HG03045 (cell line): ENCODE data around the gene IGF2.

Experiments used
- ATAC-seq: cut with Tn5 transposase; IDR thresholded peaks from one replicate; pipeline ENCODE4 v1.9.1; 2021; ENCODE audit warnings: mild to moderate bottlenecking, moderate library complexity; ENCODE audit not compliant: unreplicated experiment

IGF2 gene

DNA sequence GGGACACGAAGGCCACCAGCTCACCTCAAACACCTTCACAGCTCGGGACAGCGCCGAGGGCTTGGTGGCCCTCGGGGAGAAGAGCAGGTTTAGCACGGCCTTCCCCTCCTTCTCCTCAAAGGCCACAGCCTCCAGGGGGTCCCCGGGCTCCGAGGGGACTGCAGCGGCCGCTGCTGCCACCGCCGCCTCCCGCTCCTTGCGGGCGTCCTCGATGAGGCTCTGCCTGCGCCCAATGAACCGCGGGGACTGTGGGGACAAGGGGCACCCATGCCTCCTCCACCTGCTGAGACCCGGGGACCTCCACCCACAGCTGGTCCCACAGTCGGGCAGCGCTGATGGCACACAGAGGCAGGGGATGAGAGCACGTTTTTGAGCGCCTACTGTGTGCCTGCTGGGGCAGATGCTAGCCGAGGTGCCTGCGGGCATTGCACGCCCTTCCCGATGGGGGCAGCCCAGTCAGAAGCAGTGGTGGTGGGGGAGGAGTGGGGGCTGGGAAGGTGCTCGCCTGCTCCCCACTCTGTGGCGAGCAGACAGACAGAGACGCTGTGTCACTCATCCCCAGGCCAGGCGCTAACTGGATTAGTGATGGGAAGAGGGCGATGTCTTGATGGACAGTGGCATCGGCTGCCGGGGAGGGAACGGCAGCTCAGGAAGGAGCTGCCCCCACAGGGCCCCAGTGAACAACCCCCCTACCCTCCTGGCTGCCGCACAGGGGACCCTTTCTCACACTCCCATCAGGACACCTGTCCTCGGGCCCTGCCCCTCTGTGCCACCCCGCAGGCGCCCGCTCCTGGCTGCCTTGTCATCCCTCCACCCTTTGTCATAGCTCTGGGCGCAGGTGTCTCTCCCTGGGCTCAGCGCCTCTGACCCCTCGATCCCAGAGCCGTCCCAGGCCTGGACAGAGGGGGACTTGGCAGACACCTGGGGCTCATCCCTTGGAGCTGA is 30.7 kb upstream of the IGF2 start:
- no peak for ATAC-seq

DNA sequence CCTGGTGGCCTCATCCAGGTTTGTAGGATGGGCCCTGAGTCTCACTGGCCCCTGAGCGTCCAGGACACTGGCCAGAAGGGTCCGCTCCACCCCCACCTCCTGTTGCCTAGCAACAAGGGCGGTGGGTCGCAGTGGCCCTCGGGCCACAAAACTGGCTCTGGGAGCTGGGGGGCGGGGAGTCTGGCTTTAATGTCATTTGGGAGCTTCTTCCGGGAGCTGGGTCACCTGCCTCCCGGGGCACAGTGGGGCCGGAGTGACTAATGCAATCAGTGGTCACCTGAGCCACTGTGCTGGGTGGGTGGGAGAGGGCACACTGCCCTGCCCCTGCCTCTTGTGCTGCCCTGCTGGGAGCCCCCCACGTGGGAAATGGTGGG is 29.8 kb upstream of the IGF2 start:
- no peak for ATAC-seq

DNA sequence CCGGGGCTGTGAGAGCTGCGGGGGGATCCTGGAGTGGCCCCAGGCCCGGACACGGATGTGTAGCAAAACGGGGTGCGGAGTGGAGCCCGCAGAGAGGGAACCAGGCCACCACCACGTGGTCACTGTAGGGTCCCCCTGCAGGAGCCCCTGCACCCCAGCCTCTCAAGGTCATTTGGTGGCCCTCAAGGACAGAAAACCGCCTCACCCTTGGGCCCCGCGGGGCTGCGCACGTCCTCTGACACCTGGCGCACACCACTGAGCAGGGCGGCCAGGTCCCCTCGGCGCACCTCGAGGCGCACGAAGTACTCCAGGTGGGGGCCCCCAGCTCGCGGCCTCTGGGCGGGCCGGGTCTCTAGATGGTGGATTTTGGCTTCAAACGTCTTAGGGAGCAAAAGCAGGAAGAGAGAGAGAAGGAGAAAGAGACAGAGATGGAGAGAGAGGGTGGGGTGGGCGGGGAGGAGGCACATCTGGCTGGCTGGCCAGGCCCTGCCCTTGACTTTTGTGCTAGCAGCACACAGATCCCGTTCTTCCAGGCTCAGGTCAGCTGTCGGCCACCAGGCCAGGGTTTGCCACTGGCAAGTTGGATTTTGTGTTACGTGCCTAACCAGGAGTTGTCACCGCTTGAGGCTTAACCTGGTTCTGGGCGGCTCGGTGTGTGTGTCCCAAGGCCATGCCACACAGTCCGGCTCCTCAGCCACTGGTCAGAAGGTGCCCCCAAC is 29.3 kb upstream of the IGF2 start:
- no peak for ATAC-seq

DNA sequence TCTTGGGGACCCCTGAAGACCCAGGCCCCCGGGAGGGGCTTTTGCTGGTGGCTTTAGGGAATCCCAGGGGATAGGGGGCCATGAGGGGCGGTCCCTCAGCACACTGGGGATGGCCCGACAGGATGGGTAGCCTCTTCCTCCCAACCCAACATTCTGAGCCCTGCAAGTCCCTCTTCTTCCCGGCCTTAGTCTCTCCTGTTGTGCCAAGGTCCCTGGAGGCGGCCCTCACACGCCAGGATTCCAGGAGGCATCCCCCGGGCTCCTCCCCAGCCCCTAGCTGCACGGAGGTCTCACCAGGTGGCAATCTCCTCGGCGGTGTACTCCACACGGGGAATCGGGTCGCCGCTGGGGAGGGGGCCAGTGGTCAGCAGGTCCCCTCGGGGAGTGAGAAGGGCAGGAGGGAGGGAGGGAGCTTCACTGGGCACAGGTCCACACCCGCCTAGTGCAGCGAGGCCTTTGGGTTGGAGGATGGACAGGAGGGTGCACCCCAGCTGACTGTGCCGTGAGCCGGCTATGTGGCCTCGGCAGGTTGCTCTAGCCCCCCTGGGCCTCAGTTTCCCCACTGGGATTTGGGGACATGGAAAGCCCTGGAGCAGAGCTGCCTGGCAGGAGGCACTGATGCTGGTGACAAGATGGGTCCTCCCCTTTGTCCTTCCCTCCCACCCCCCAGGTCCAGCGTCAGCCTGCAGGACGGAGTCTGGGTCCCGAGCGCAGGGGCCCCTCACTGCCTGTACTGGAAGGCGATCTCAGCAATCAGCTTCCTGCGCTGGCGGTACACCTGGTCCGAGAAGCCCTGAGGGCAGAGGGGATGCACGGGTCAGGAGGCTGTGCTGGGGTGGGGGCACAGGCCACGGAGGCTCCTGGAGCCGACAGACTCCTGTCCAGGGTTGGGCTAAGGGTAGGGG is 28.2 kb upstream of the IGF2 start:
- no peak for ATAC-seq

DNA sequence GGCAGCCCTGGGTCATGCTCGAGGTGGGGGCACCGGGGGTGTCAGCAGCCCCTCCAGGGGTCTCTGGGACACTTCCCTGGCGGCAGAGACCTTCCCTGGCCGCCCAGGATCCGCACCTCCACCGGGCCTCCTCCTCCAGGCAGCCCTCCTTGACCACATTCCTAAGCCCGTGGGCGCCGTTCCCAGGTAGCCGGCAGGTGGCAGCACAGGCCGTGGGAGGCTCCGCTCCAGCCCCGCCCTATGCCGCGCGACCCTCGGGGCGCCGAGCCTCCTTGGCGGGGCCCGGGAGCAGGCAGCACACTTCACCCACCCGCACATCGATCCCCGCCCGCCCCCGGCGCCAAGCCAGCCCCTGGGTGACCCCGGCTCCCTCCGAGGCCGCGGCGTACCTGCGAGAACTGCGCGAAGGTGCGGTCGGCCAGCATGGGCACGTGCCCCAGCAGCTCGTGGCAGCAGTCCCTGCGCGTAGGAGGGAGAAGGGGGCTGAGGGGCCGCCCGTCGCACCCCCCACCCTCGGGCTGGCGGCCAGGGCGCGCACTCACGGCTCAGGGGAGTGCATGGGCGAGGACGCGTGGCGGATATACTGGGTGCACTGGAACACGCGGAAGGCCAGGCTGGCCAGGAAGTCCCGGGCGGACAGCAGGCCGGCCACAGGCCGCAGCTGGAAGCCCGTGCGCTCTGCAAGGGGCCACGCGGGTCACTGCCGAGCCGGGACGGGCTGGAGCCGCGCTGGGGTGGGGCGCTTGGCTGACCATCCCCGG is 27.1 kb upstream of the IGF2 start:
- ATAC-seq, result no peak

DNA sequence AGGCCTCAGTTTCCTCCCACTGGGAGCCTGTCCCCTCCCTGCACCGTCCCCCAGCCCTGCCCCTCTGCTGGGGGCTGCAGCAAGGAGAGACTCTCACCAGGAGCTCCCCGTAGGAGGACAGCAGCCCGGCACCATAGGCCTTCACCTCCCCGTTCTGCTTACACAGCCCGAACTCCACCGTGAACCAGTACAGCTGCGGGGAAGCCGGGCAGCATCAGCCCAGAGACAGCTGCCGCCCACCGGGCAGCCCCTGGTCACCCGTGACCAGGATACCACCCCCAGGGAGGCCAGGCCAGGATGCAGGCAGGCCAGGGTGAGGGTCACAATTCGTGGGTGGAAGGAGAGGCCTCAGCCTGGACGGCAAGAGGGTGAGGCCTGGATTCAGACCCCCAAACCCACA is 26.4 kb upstream of the IGF2 start:
- no peak for ATAC-seq

DNA sequence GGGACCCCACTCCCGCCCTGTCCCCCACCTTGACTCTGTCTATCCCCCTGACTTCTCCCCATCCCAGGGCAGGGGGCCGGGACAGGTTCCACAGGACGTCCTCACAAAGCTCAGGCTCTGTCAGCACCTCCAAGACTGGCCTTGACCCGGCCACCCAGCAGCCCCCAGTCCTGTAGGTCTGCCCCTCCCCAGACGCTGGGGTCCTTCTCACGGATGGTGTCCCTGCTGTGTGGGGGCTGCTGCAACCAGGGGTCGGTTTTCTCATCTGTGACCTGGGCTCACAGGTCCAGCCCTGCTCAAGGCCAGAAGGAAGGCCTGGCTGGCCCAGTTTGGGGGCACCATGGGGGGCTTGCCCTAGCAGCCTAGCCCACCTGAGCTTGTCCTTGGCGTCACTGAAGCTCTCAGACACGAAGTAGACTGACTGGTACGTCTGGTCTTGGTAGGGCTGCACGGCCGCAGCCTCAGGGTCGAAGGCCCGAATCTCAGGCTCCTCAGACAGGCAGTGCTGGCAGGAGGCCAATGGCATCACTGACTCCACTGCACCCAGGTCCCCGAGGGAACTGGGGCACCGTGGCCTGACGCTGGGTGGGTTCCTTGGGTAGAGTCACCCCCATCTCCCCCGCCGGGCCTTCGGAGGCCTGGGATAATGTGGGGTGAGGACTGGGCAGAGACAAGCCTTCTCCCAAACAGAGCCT is 25.8 kb upstream of the IGF2 start:
- no peak for ATAC-seq

DNA sequence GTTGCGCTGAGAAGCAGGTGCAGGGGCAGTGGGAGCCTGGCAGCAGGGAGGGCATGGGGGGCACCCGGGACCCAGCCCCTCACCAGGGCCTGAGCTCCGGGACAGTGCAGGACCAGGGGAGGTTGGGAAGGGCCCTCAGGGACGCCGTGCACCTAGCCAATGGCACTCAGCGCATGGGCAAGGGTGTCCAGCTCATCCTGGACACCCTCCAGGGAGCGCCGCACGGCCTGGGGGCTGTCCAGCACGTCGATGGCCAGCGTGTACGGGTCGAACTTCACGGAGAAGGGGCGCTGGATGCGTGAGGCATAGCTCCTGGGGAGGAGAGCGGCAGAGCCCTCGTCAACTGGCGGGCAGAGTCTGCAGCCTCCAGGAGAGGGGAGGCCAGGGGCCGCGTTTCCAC is 24.9 kb upstream of the IGF2 start:
- no peak for ATAC-seq

DNA sequence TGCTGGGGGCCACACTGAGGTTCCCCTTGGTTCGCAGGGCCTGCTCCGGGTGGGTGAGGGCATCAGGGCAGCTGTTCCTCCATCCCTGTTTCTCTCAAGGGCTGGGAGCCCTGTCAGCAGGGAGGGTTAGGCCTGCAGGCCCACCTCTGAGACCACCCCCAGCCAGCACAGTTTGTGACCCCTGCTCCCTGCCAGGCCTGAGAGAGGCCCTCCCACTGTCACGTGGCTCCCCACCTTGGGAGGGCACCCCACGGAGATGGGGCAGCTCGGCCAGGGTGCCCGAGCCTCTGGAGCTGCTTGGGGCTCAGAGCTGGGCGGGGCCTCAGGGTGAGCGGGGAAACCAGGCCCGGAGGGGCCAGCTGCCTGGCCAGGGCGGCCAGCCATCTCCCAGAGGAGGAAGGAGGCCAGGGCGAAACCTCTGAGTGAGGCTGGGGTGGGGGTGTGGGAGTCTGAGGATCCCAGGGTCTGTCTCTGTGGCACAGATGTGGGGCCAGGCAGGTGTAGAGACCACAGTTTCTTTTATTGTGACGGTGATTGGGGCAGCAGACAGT is 24.3 kb upstream of the IGF2 start:
- no peak for ATAC-seq

DNA sequence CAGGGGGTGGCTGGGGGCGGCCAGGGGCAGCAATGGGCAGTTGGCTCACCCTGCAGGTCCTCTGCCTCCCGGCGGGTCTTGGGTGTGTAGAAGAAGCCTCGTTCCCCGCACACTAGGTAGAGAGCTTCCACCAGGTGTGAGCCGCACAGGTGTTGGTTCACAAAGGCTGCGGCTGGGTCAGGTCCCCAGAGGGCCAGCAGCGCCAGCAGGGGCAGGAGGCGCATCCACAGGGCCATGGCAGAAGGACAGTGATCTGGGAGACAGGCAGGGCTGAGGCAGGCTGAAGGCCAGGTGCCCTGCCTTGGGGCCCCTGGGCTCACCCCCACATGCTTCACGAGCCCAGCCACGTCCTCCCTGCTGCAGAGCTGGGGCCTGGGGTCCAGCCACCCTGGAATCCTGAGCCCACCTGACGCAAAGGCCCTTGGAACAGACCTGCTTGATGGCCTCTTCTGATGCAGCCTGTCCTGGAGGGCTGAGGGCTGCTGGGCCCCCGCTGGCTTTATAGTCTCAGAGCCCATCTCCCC is 21.6 kb upstream of the IGF2 start, which contains the start of gene INS:
TSS of gene INS (minus strand) at position 474 of the 524 bp plus-strand sequence. CDS start at position 236, 238 bp downstream.
- ATAC-seq, result no peak

DNA sequence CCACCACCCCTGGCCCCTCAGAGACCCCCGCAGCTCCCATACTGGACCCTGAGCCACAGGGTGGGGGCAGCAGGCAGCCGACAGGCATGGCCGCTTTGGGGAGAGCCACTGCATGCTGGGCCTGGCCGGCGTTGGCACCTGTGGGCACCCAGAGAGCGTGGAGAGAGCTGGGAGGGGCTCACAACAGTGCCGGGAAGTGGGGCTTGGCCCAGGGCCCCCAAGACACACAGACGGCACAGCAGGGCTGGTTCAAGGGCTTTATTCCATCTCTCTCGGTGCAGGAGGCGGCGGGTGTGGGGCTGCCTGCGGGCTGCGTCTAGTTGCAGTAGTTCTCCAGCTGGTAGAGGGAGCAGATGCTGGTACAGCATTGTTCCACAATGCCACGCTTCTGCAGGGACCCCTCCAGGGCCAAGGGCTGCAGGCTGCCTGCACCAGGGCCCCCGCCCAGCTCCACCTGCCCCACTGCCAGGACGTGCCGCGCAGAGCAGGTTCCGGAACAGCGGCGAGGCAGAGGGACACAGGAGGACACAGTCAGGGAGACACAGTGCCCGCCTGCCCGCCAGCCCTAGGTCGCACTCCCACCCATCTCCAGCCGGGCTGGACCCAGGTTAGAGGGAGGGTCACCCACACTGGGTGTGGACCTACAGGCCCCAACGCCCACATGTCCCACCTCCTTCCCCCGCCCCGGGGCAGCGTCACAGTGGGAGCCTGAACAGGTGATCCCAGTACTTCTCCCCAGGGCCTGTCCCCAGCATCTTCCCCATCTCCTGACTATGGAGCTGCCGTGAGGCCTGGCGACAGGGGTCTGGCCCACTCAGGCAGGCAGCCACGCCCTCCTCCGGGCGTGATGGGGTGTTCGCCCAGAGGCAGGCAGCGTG is 20.6 kb upstream of the IGF2 start:
- ATAC-seq, result no peak

DNA sequence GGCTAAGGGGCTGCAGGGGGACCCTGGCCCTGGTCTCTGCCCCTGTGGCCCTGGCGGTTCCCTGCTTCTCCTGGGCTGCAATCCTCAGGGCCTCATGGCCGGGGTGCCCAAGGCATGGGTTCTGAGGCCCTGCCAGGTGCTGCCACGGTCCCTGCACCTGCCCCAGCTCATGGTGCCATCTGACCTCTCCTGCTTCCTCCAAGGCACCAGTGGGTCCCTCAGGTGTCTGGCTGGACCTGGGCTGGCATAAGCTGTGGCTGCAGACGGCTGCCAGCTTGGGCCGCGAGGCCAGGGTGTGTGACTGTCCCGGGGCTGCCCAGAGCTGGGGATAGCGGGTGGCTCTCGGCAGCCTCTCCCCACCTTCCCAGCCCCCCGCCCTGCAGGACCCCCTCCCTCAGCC is 19.8 kb upstream of the IGF2 start:
- no peak for ATAC-seq

DNA sequence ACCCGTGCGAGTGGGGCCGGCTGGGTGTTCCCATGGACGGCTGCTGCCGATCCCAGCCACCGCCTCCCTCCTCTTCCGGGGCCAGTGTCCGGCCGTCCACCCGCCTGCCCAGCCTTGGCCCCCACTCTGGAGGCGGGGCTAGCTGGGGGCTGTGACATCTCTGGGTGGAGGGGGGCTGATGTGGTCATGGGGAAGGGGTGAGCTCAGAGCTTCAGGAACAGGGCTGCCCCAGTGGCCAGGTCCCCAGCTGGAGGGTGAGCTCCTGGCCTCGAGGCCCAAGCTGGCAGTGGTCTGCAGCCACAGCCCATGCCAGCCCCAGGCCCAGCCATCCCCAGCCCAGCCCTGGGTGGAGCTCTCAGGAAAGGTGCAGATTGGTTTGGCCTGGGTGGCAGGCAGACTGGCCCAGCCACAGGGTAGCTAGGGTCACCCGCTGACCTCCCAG is 19.1 kb upstream of the IGF2 start:
- ATAC-seq, result no peak

DNA sequence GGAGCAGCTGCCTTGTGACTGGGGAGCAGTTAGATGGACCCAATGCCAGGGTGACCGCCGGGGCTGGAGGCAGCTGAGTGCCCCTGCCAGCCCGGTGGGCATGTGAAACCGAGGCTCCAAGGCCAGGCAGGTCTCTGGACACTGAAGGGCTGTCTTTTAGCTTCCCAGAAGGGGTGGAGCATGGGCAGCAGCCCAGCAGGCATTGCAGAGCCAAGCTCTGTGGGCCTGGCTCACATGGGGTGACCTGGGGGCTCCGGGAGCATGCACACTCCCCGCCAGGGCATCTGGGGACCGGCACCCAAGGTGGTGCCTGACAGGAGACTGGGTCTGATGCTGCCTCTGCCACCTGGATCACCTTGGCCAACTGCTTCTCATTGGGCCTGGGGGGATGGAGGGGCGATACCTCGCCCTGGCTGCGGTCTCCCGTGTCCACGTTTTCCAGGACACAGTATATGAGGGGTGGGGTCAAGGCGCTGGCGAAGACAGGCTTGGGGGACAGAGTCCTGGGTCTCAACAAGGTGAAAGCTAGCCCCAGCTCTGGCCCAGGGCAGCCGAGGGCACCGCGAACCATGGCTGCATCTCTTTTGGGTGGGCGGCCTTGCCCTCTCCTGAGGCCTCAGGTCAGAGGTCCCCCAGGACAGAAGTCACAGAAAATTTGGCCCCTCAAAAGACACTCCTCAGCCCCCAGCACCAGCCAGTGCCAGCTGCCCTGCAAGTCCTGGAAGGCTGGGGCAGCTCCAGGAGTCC is 18.3 kb upstream of the IGF2 start:
- no peak for ATAC-seq

DNA sequence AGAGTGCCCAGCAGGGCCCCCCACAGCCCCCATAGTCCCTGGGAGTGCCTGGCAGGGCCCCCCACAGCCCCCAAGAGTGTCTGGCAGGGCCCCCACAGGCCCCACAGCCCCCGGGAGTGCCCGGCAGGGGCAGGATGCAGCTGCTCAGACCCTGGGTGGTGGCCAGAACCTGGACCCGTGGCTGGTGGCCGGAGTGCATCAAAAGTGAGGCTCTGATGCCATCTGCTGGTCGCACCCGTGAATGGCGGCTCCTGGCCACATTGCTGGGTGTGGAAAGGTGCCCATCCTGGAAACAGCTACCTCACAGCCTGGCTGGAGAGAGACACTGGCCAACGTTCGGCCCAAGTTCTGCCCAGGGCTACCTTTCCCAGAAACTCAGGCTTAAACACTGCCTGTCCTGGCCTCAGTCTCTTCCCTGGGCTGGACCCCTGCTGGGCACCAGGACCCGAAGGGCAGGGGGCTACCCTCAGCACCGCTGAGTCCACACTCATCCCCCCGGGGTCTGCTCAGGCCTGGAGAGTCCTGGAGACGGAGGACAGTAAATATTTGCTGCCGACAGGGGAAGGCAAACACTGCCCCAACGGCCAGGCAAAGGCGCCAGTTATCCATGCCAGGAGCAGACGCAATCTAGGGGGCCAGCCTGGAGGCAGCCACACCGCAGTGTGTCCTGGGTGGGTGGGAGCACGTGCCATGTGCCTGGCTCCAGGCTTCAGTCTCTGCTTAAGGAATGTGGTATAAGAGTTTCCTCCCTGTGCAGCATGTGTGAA is 17.4 kb upstream of the IGF2 start:
- no peak for ATAC-seq

DNA sequence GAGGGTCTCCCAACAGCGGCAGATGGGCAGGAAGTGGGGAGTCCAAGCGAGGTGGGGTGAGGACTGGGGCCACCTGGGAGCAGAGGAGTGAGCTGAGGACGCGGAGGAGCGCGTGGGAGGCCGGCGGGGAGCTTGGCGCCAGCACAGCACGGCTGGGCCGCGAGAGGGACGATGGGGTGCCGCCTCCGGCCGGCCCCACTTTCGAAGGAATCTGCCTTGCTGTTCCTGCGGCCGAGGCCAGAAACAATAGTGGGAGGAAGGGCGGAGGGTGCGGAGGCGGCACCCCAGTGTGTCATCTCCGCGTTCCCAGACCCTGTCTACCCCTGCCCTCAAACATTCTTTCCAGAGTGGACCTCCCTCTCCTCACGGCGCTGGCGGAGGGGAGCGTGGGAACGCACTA is 16.3 kb upstream of the IGF2 start:
- ATAC-seq, result no peak

DNA sequence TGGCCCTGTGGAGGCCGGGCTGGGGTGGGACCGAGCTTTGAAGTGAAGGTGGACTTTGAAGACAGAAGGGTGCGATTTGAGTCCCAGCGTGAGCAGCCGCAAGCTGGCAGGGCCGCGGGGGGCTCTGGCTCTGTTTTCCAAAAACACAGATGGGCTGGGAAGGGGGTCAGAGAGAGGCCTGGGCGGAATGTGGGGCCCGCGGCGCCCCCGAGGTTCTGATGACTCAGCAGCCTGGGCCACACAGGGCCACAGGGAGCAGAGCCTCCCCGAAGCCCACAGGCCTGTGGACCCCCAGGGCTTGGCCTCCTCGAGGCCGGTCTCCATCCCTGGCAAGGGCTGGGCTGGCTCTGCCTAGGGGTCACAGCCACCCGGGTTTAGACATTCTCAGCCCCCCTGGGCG is 15.7 kb upstream of the IGF2 start:
- ATAC-seq, result no peak
